Omental fat pad (tissue), 4 donors: Measurements from ENCODE around the gene TUBB4A. TPM values are rescaled to one million over a fixed set of nuclear protein-coding genes. Genes with fewer than 3 reads are reported as not detected.

Experiments
- ATAC-seq: fragments of 150-250 bp; one replicate; pipeline ENCODE4 v1.9.1; 2016; ENCODE audit warnings: mild to moderate bottlenecking, moderate library complexity; ENCODE audit not compliant: low FRiP score
- DNase-seq: peaks from one replicate; pipeline ENCODE4 v3.0.0-alpha.2; 2019; ENCODE audit warnings: low spot score
- total RNA-seq, 4 donors: library from RNA; depleted of rRNA; stranded (reverse); fragments of >200 nt; gene quantifications; one replicate each; pipeline ENCODE4 v1.1.0, GENCODE V29; 2016
- TF ChIP-seq, protein P1 (sequence below), 3 donors: fragments of 450-650 bp; IDR thresholded peaks; one replicate each; pipeline ENCODE4 v1.5.1; 2016 to 2017; ENCODE audit warnings: antibody characterized with exemption in 3 of 3, mild to moderate bottlenecking in 3 of 3, moderate library complexity in 2 of 3

TUBB4A gene
- total RNA-seq, 4 donors from 2014 or later, result 2.2 to 2.8 (median 2.2) TPM; not detected in 1

DNA sequence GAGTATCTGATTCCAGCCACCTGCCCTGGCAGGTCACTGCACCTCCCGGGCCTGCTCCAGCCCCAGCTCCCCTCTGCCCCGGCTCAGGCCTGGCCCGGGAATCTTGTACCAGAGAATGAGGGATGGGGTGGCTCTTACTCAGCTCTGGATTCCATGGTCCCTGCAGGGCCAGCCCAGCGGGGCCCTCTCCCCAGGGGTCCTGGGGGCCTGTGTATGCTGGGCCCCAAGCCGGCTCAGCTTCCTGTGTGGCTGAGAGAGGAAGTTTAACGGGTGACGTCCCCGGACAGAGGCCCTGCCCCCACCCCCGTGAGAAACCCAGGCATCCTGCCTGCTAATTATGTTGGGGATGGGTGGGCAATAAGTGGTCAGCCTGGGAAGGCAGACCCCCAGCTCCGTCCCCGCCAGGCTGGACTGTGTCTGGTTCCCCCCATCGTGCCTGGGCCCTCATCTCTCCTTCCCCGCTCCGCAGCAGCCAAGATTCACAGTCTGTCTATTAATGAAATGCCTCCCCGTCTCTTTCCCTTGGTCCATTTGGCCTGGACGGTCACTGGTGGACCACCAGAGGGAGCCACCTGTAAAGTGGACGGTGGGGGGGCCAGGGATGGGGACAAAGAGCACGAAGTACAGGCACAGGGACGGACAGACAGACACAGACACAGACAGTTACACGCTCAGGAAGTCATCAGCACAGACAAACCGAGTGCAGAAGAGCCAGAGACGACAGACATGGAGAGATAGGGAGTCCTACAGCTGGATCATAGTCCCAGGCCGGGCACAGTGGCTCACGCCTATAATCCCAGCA, 20.4 kb downstream of the TUBB4A start, which contains the start of gene DENND1C:
DENND1C (minus strand) TSS at position 247 of the 802 bp plus-strand sequence; CDS start at position 155, 92 bp downstream.
- ATAC-seq, result no peak
- no peak for DNase-seq
- TF ChIP-seq, protein P1, sequence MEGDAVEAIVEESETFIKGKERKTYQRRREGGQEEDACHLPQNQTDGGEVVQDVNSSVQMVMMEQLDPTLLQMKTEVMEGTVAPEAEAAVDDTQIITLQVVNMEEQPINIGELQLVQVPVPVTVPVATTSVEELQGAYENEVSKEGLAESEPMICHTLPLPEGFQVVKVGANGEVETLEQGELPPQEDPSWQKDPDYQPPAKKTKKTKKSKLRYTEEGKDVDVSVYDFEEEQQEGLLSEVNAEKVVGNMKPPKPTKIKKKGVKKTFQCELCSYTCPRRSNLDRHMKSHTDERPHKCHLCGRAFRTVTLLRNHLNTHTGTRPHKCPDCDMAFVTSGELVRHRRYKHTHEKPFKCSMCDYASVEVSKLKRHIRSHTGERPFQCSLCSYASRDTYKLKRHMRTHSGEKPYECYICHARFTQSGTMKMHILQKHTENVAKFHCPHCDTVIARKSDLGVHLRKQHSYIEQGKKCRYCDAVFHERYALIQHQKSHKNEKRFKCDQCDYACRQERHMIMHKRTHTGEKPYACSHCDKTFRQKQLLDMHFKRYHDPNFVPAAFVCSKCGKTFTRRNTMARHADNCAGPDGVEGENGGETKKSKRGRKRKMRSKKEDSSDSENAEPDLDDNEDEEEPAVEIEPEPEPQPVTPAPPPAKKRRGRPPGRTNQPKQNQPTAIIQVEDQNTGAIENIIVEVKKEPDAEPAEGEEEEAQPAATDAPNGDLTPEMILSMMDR (IDR thresholded peaks at IDR 0.05), result no peak

DNA sequence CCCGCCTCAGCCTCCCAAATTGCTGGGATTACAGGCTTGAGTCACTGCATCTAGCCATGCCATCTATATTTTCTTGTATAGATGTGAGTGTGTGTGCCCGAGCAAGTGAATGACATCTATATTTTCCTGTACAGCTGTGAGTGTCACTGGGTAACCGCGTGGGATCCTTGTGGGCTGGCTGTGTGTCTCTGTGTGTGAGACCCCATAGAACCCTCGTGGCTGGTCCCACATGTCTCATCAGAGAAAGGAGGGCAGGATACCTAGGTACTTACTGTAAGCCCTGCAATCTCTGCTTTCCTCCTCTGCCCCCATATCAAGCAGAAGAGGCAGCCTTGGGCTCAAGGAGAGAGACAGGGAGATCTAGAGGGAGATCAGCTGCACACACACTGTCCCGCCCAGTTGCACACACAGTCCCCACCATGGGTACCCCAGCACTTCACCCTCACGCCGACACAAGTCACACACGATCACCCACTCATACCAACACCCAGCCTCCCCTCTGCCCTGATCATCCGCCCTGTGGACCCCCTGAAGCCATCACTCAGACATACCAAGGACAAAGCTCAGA, 21.2 kb downstream of the TUBB4A start:
- no peak for ATAC-seq
- TF ChIP-seq, protein P1 (IDR thresholded peaks at IDR 0.05), result no peak
- no peak for DNase-seq

DNA sequence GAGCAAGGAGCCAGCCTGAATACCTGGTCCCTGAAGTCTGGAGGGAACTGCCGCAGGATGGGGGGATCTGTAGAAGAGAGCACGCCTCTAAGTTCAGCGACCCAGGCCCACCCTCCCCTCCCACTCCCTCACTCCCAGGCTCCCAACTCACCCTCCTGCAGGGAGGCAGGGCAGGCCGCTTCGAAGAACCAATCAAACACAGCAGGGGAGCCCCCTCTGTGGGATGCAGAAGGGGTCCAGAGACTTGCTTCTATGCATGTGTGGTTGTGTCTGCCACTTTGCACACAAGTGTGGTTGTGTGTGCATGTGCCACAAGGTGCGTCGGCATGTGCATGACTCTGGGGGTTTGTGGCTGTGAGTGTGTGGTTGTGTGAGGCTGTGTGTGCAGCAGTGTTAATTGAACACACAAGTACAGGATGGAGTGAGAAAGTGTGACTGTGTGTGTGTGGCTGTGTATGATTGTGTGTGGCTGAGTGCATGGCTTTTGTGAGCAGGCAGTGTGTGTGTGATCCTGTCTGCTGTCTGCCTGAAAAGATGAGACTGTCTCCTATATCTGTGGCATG, 22.2 kb downstream of the TUBB4A start:
- ATAC-seq (no peak), DNase-seq (no peak)
- TF ChIP-seq, protein P1 (IDR thresholded peaks at IDR 0.05), result no peak

DNA sequence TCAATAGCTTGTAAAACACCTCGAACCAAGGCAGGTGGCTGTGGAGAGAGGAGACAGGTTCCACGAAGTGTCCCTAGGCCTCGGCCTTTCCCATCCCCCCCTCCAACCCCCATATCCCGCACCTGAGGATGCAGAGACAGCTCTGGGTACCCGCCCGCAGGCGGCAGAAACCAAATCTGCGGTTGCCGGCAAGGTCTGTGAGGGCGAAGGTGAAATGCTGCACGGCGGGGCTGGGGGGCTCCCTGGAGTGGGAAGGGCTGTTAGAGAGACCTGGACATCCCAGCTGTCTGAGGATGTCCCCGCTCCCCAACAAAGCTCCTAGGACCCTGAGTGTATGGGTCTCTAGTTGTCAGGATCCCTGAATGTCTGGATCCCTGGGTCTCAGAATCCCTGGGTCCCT, 23.3 kb downstream of the TUBB4A start:
- ATAC-seq (no peak), DNase-seq (no peak)
- TF ChIP-seq, protein P1 (IDR thresholded peaks at IDR 0.05), result no peak

GRCh38 chr19:6476896-6477431, 25.1 kb downstream of the TUBB4A start:
- ATAC-seq (no peak), DNase-seq (no peak)
- TF ChIP-seq, protein P1 (IDR thresholded peaks at IDR 0.05), result no peak

- ATAC-seq, result peak; percentile 64
- no peak for DNase-seq
- TF ChIP-seq, protein P1 (IDR thresholded peaks at IDR 0.05), result no peak
These were observed 25.8 kb downstream of the TUBB4A start for GRCh38 chr19:6476155-6476895.
